ENCODE results near the gene SCFD2.

- TF ChIP-seq ZNF274 (IDR thresholded peaks at IDR 0.05; ENCODE audit: low read depth, low read length) (no peak), YY1 (IDR thresholded peaks at IDR 0.05; ENCODE audit: insufficient read depth, insufficient read length) (no peak), SUZ12 (IDR thresholded peaks at IDR 0.05; ENCODE audit: extremely low read depth, insufficient read depth, insufficient read length) (no peak)
Observed at GRCh38 chr4:53116954-53117353, 248.9 kb downstream of the SCFD2 start.
